Measurements from ENCODE around the gene BARHL2. TPM values are rescaled to one million over a fixed set of nuclear protein-coding genes. Genes with fewer than 3 reads are reported as not detected.

Gene BARHL2
- total RNA-seq, 1 donor from 2014 or later, result not detected

DNA sequence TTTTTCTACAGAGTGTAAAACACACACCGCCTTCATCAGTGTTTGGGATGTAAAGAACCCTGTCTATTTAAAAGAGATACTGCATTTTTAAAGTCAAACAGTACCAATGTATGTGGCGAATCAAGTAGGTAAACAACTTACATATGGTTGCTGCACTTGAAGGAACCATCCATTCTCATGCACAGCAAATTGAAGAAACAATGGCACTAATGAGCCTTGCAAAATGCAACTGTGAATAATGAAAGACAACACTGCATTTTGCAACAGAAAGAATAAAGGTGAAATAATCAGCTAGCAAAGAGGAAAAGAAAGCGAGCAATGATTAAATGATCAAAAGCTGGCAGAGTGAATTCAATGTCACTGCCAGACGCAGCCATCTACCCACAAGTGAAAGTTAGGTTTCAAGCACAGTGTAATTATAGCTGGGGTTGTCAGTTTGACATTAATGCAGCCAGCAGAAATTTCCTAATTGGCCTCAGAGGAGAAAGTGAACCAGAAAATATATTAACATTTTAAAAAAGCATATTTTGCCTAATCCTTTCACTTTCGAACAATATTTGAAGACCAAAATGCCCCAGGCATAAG, 10.9 kb upstream of the BARHL2 start:
- peaks cover 54% of the 10 kb centered on the region for H3K4me1 ChIP-seq

GRCh38 chr1:90726986-90727480, 9.9 kb upstream of the BARHL2 start:
- TF ChIP-seq CTCF (IDR thresholded peaks at IDR 0.05) (no peak), POLR2AphosphoS5 (IDR thresholded peaks at IDR 0.05; ENCODE audit: insufficient read depth in 1 of 2, low read depth in 1 of 2) (no peak), POLR2A (IDR thresholded peaks at IDR 0.05) (no peak)
- Histone ChIP-seq H3K36me3 (no peaks in the 10 kb centered on the region), H3K9me3 (no peaks in the 10 kb centered on the region), H3K4me3 (peak overlapping the region in 1 of 2 donors; percentile 33), H3K27me3 (peaks cover 46% of the 10 kb centered on the region), H3K4me1 (peaks cover 54% of the 10 kb centered on the region), H3K27ac (no peak overlapping the region)
- DNase-seq (ENCODE audit: extremely low spot score in 2 of 2), result no peak
- intact Hi-C loops (cut with DNase I), result no loop called here

More for the DNA sequence above, 10.9 kb upstream of the BARHL2 start:
- H3K9me3 ChIP-seq, result no peaks in the 10 kb centered on the region
- peaks cover 40% of the 10 kb centered on the region for H3K27me3 ChIP-seq
- H3K4me3 ChIP-seq, result no peak overlapping the region
- H3K36me3 ChIP-seq, result no peaks in the 10 kb centered on the region
- no peak for DNase-seq (ENCODE audit: extremely low spot score in 2 of 2)
- no peak for TF ChIP-seq POLR2A (IDR thresholded peaks at IDR 0.05)
- no peak for TF ChIP-seq CTCF (IDR thresholded peaks at IDR 0.05)
- TF ChIP-seq POLR2AphosphoS5 (IDR thresholded peaks at IDR 0.05; ENCODE audit: insufficient read depth in 1 of 2, low read depth in 1 of 2), result no peak
- no peak overlapping the region for H3K27ac ChIP-seq
- intact Hi-C loops (cut with DNase I), result no loop called here

- Histone ChIP-seq H3K4me1 (peaks cover 54% of the 10 kb centered on the region), H3K36me3 (no peaks in the 10 kb centered on the region), H3K27ac (no peak overlapping the region), H3K27me3 (peaks cover 46% of the 10 kb centered on the region), H3K9me3 (no peaks in the 10 kb centered on the region), H3K4me3 (peak overlapping the region; percentile 11 to 33)
- intact Hi-C loops (cut with DNase I), result no loop called here
- TF ChIP-seq POLR2AphosphoS5 (IDR thresholded peaks at IDR 0.05; ENCODE audit: insufficient read depth in 1 of 2, low read depth in 1 of 2) (no peak), POLR2A (IDR thresholded peaks at IDR 0.05) (no peak), CTCF (IDR thresholded peaks at IDR 0.05) (no peak)
- no peak for DNase-seq (ENCODE audit: extremely low spot score in 2 of 2)
Observed at GRCh38 chr1:90726425-90726985, 9.4 kb upstream of the BARHL2 start.

DNA sequence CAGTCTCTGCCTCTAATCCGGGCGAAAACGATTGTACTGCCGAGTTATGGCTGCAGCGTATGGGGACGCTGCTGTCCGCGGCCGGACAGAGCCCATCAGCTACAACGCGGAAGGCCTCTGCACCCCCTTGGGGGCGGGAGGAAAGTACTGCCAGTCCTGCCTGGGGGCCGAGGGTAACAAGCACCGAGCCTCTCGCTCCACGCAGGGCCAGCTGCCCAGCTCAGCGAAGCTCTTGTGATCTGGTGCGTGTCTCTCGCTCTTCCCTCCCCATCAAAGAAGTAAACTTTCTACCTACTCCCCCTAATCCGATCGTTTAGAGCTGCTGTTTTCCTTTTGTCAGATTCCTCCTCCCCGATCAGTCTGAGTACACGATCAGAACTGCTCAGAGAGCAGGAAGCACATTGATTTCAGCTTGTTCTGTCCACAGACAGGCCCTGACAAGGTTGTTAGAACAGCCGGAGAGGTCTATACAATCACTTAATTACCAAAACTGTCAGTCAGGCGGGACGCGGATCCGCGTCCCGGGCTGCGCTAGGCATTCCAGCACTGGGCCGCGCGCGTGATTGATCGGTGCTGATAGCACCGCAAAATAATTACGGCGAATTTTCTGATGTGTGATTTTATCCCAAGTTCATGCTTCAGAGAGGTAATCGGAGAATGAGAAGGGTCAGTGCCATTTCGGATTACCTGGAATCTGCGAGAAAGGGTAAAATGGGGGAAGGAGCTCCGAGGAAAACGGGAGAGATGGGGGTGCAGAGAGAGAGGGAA, 8.7 kb upstream of the BARHL2 start:
- Histone ChIP-seq H3K27me3 (peaks cover 46% of the 10 kb centered on the region), H3K4me3 (peak overlapping the region; percentile 11 to 33), H3K27ac (no peak overlapping the region), H3K4me1 (peaks cover 54% of the 10 kb centered on the region), H3K9me3 (no peaks in the 10 kb centered on the region), H3K36me3 (no peaks in the 10 kb centered on the region)
- DNase-seq (ENCODE audit: extremely low spot score in 2 of 2), result no peak
- intact Hi-C loops (cut with DNase I), result no loop called here
- no peak for TF ChIP-seq POLR2A (IDR thresholded peaks at IDR 0.05)
- no peak for TF ChIP-seq POLR2AphosphoS5 (IDR thresholded peaks at IDR 0.05; ENCODE audit: insufficient read depth in 1 of 2, low read depth in 1 of 2)
- TF ChIP-seq CTCF (IDR thresholded peaks at IDR 0.05), result no peak
